Spleen (tissue), 3 donors: ENCODE data around the gene PACSIN2.

Experiments
- POLR2A ChIP-seq, 3 donors: fragments of 450-650 bp; IDR thresholded peaks; one replicate each; pipeline ENCODE4 v1.5.1; 2017; ENCODE audit warnings: antibody characterized with exemption in 3 of 3, mild to moderate bottlenecking in 1 of 3
- POLR2AphosphoS5 ChIP-seq, 3 donors: sonication (generic); formaldehyde crosslinking; IDR thresholded peaks; one replicate each; pipeline ENCODE4 v1.5.1; 2017; ENCODE audit warnings: antibody characterized with exemption in 3 of 3

DNA sequence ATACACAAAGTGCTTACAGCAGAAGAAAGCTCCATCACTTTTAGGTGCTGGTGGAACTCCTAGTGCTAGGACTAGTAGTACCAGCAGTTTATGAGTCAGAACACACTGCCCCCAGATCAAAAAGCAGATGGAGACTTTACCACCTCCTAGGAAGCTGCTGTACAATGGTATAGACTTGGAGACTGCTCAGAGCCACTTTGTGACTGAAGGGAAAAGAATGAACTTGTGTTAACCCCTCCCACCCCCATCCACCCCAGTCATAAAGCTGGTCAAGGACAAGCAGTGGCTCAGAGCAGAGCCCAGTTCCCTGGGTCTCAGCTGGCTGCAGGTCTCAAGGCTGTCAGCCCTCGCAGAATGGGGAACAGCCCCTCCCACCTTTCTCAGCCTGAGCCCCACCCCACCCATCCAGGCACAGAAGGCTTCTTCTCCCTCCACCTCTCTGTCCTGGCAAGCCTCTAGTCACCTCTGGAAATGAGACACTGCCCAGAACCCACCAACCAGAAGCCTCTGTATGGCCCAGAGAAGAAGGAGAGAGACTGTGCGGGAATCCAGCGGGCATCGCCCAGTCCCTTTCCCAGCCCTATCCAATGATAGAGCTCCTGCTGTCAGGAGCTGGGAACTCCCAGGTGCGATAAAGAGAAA lies 23.8 kb downstream of the PACSIN2 start:
- no peak for TF ChIP-seq POLR2A (IDR thresholded peaks at IDR 0.05)
- TF ChIP-seq POLR2AphosphoS5 (IDR thresholded peaks at IDR 0.05) = no peak
